ENCODE results near the gene SPDL1. TPM values are rescaled to one million over a fixed set of nuclear protein-coding genes. Genes with fewer than 3 reads are reported as not detected.
A peak's percentile ranks its signal among the peaks of the same experiment; 100 is the strongest.

SPDL1 gene
- total and polyA plus RNA-seq, 2 of the 4 experiments (the other 2 are of a cell fraction), result 18.8 to 29.4 TPM

DNA sequence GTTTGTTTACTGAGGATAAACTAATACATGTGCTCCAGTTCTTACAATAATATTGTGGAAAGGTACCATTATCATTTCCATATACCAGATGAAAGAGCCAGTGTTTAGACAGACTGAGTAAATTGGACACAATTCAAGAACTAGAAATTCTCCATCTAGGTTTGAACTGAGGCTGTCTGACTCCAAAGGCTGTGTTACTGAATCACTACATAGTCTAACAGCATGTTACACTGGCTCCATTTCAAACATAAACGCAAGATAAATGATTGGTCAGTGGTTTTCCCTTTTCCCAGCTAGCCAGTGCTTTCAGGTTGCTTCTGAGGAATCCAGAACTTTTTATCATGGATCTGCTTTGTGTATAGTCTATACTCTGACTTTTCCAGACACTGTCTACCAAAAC lies 8.1 kb downstream of the SPDL1 start:
- ChIA-PET POLR2A (ENCODE audit: unreplicated experiment) (no interaction called here), CTCF (no interaction called here)
- Histone ChIP-seq H2AK5ac (ENCODE audit: low read depth, low read length) (no peak overlapping the region), H4K91ac (ENCODE audit: insufficient read depth, low read depth, low read length) (no peak overlapping the region), H2BK20ac (ENCODE audit: low read depth, low read length) (no peak overlapping the region), H3K4ac (ENCODE audit: low read depth, low read length) (no peak overlapping the region), H3K18ac (ENCODE audit: low read depth, low read length) (no peak overlapping the region), H3K9me3 (ENCODE audit: control insufficient read depth, insufficient read depth, low read length) (no peaks in the 10 kb centered on the region), H2AFZ (replicated peaks; ENCODE audit: low read length, poor library complexity) (no peak overlapping the region), H3K9ac (ENCODE audit: low read depth, low read length) (no peak overlapping the region), H3K56ac (ENCODE audit: extremely low read depth, insufficient read depth, low read length) (no peak overlapping the region), H3K9me1 (ENCODE audit: insufficient read depth, low read length) (peaks cover 3% of the 10 kb centered on the region), H4K20me1 (ENCODE audit: insufficient read depth, low read length) (no peaks in the 10 kb centered on the region), H4K5ac (ENCODE audit: low read depth, low read length) (no peak overlapping the region), H2BK120ac (ENCODE audit: low read depth, low read length) (no peak overlapping the region), H3K4me2 (ENCODE audit: low read depth, low read length) (no peak overlapping the region), H3K36me3 (ENCODE audit: control insufficient read depth, insufficient read depth, low read length) (peaks cover 12% of the 10 kb centered on the region), H2BK15ac (ENCODE audit: low read depth, low read length) (no peak overlapping the region), H3K27me3 (ENCODE audit: control insufficient read depth, insufficient read depth, low read length) (no peaks in the 10 kb centered on the region), H4K8ac (ENCODE audit: low read depth in 2 of 2, low read length in 2 of 2) (no peak overlapping the region), H2AK9ac (replicated peaks; ENCODE audit: low read depth, low read length, poor library complexity) (no peak overlapping the region), H2BK5ac (ENCODE audit: low read depth, low read length, poor library complexity, severe bottlenecking) (no peak overlapping the region), H3K79me1 (ENCODE audit: low read depth in 1 of 2, low read length in 2 of 2) (peaks cover 21 to 27% of the 10 kb centered on the region in 2 experiments; a peak in 3 of 4 replicates), H3K23ac (ENCODE audit: low read depth, low read length) (no peak overlapping the region), H3K4me3 (ENCODE audit: insufficient read depth, low read depth, low read length) (no peak overlapping the region), H3K14ac (replicated peaks; ENCODE audit: low read depth, low read length) (no peak overlapping the region), H3K27ac (ENCODE audit: insufficient read depth, low read length) (no peak overlapping the region), H3K4me1 (ENCODE audit: control insufficient read depth, insufficient read depth, low read length) (peaks cover 3% of the 10 kb centered on the region; the same call in 1 of the 2 replicates)
- BruUV-seq (replicated peaks), result no TSS peak
- DNase-seq (peak; percentile 88), ATAC-seq (ENCODE audit: low read depth) (peak; percentile 74)
- in situ Hi-C loops (cut with MboI; ENCODE audit: low sequenced_read_pairs) (no loop called here), dilution Hi-C loops (cut with HindIII; ENCODE audit: low sequenced_read_pairs, unreplicated experiment) (no loop called here), intact Hi-C loops (cut with micrococcal nuclease) (no loop called here)
- no CpG with 5 or more reads among the region's 1 CpG for WGBS, 2 experiments (ENCODE audit: extremely low coverage in 2 of 2, insufficient read length in 1 of 2)
- TF ChIP-seq FOS (IDR thresholded peaks at IDR 0.05; ENCODE audit: low read depth, low read length), result no peak
- TF ChIP-seq NFE2L2 (IDR thresholded peaks at IDR 0.05; ENCODE audit: low read depth, low read length), result no peak
- TF ChIP-seq, protein P1, sequence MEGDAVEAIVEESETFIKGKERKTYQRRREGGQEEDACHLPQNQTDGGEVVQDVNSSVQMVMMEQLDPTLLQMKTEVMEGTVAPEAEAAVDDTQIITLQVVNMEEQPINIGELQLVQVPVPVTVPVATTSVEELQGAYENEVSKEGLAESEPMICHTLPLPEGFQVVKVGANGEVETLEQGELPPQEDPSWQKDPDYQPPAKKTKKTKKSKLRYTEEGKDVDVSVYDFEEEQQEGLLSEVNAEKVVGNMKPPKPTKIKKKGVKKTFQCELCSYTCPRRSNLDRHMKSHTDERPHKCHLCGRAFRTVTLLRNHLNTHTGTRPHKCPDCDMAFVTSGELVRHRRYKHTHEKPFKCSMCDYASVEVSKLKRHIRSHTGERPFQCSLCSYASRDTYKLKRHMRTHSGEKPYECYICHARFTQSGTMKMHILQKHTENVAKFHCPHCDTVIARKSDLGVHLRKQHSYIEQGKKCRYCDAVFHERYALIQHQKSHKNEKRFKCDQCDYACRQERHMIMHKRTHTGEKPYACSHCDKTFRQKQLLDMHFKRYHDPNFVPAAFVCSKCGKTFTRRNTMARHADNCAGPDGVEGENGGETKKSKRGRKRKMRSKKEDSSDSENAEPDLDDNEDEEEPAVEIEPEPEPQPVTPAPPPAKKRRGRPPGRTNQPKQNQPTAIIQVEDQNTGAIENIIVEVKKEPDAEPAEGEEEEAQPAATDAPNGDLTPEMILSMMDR (conservative IDR thresholded peaks at IDR 0.05; ENCODE audit: low read depth, low read length), result no peak
- TF ChIP-seq POLR2A (IDR thresholded peaks at IDR 0.05; ENCODE audit: low read depth, low read length), result no peak
- no peak for TF ChIP-seq MAFK (IDR thresholded peaks at IDR 0.05; ENCODE audit: low read depth, low read length)
- TF ChIP-seq CHD1 (IDR thresholded peaks at IDR 0.05; ENCODE audit: low read depth, low read length), result no peak
- no peak for TF ChIP-seq RCOR1 (IDR thresholded peaks at IDR 0.05; ENCODE audit: insufficient replicate concordance, low read length)
- no peak for TF ChIP-seq RAD21 (IDR thresholded peaks at IDR 0.05; ENCODE audit: low read length)
- TF ChIP-seq, protein P2, sequence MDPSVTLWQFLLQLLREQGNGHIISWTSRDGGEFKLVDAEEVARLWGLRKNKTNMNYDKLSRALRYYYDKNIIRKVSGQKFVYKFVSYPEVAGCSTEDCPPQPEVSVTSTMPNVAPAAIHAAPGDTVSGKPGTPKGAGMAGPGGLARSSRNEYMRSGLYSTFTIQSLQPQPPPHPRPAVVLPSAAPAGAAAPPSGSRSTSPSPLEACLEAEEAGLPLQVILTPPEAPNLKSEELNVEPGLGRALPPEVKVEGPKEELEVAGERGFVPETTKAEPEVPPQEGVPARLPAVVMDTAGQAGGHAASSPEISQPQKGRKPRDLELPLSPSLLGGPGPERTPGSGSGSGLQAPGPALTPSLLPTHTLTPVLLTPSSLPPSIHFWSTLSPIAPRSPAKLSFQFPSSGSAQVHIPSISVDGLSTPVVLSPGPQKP (IDR thresholded peaks at IDR 0.05; ENCODE audit: borderline replicate concordance, low read depth, low read length), result no peak
- TF ChIP-seq MAZ (IDR thresholded peaks at IDR 0.05; ENCODE audit: borderline replicate concordance, low read depth, low read length), result no peak
- TF ChIP-seq, protein P3, sequence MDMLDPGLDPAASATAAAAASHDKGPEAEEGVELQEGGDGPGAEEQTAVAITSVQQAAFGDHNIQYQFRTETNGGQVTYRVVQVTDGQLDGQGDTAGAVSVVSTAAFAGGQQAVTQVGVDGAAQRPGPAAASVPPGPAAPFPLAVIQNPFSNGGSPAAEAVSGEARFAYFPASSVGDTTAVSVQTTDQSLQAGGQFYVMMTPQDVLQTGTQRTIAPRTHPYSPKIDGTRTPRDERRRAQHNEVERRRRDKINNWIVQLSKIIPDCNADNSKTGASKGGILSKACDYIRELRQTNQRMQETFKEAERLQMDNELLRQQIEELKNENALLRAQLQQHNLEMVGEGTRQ (IDR thresholded peaks at IDR 0.05; ENCODE audit: low read depth, low read length), result no peak
- TF ChIP-seq RFX5 (IDR thresholded peaks at IDR 0.05; ENCODE audit: low read depth, low read length), result no peak
- no peak for TF ChIP-seq MXI1 (IDR thresholded peaks at IDR 0.05; ENCODE audit: borderline replicate concordance, low read depth, low read length)
- TF ChIP-seq BHLHE40 (IDR thresholded peaks at IDR 0.05; ENCODE audit: low read depth, low read length), result no peak
- TF ChIP-seq CEBPB (IDR thresholded peaks at IDR 0.05; ENCODE audit: low read depth, low read length), result no peak
- no peak for TF ChIP-seq SMC3 (IDR thresholded peaks at IDR 0.05; ENCODE audit: low read depth, low read length)

Measured in IMR-90 (cell line).